Suprapubic skin (tissue), 3 donors: ENCODE data around the gene ESPL1.

Source experiments
- POLR2A ChIP-seq, 2 donors: fragments of 450-650 bp; IDR thresholded peaks; one replicate each; pipeline ENCODE4 v1.6.1; 2017; ENCODE audit warnings: antibody characterized with exemption in 2 of 2, mild to moderate bottlenecking in 2 of 2, moderate library complexity in 2 of 2
- TF ChIP-seq, protein P1 (sequence below), 2 donors: fragments of 200-600 bp in 1 of 2; fragments of 450-650 bp in 1 of 2; sonication (generic) in 1 of 2; IDR thresholded peaks; one replicate each; pipeline ENCODE4 v1.5.1; 2016 to 2019; ENCODE audit warnings: antibody characterized with exemption in 2 of 2, mild to moderate bottlenecking in 1 of 2, moderate library complexity in 1 of 2

DNA sequence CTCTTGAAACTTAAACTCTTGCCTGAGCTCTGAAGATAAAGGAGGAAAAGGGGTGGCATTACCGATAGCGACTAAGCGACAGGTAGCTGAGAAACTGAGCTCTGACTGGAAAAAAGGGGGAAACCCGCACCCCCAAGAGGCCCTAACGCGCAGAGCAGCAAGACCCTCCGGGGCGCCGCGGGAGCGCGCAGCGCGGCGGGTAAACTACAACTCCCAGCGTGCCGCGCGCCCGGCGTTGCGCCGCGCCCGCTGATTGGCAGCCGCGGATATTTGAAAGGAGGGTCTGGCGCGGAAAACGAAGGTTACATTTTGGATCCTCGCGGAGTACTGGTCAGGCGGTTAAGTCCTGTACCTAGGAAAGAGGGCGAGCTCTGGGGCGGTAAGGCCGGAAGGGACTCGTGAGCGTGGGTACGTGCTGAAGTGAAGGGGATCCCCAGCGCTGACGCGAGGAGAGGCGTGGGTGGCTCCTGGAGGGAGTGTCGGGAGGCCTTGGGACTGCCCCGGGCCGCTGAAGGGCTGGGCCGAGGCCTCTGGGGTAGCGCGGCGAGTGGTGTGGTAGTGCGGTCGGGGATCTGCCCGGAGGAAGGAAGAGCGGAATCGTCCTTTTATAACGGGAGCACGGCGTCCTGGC is at the start of gene ESPL1:
- TF ChIP-seq, protein P1, sequence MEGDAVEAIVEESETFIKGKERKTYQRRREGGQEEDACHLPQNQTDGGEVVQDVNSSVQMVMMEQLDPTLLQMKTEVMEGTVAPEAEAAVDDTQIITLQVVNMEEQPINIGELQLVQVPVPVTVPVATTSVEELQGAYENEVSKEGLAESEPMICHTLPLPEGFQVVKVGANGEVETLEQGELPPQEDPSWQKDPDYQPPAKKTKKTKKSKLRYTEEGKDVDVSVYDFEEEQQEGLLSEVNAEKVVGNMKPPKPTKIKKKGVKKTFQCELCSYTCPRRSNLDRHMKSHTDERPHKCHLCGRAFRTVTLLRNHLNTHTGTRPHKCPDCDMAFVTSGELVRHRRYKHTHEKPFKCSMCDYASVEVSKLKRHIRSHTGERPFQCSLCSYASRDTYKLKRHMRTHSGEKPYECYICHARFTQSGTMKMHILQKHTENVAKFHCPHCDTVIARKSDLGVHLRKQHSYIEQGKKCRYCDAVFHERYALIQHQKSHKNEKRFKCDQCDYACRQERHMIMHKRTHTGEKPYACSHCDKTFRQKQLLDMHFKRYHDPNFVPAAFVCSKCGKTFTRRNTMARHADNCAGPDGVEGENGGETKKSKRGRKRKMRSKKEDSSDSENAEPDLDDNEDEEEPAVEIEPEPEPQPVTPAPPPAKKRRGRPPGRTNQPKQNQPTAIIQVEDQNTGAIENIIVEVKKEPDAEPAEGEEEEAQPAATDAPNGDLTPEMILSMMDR (IDR thresholded peaks at IDR 0.05), result peak; percentile 7 to 15
- TF ChIP-seq POLR2A (IDR thresholded peaks at IDR 0.05), result no peak
